ENCODE measurements around the gene BBS2.

Gene BBS2

DNA sequence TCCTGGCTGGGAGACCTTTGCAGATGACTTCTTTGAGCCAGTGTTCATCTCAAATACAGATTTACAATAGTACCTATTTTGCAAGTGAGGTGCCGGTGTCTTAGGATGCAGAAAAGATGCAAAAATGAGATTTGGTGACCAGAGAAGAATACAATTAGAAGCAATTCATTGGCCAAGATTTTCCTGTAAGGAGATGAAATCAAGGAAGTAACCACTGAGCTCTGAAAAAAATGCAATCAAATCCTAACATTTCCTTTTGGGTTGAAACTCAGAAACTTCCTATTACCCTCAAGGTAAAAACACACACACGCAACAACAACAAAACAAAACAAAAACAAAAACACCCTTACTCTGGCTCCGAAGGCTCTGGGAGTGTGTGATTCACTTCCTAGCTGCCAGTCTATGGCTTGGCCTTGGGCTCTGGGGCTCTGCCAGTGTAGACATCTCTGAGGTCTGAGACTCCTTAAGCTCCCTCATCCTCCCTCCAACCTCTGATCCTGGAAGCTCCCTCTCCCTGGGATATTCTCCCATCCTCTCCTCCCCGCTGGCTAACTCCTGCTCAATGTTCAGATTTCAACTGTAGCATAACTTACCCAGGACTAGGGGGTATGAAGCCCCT is 28.2 kb upstream of the BBS2 start:
- no peak for FAIRE-seq
- DNase-seq (ENCODE audit: insufficient read length): no peak
- TF ChIP-seq POLR2AphosphoS5 (IDR thresholded peaks at IDR 0.05; ENCODE audit: low read depth, low read length): no peak
- TF ChIP-seq POLR2A (IDR thresholded peaks at IDR 0.05; ENCODE audit: low read depth, low read length): no peak
- no peak for TF ChIP-seq TAF1 (IDR thresholded peaks at IDR 0.05; ENCODE audit: borderline replicate concordance, low read depth, low read length)

DNA sequence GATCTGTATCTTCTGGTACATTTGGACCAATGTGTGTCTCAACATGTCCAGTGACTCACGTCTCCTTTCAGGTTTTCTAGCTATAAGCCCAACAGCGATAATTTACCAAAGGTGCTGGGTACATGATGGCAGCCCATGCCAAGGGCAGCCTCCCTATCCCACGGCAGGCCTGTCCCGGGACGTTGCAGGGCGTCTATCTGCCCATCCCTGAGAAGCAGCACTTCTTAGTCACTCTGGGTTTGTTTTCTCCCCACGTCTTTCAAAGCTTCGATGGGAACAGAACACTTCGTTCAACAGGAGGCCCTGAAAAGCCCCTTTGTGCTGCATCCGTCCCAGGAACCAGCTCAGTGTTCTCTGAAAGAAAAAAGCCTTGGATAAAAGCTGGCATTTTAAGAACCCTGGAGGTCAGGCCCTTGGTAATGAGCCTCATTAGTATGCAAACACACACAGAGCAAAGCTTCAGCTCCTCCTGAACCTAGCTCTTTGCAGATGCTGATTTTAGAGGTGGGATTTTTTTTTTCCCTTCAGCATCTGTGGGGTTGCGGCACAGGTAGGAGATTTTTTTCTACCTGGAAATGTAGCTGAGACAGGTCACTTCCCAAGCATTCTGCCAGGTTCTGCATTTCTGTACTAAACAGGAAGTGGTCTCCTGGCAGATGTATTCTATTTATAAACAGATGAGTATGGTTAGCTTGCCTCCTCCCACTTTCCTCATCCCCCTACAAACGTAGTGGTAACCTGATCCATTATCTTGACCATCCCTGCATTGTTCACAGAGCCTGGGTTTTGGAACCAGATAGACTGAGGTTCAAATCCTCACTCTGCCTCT is 27.5 kb upstream of the BBS2 start:
- no peak for FAIRE-seq
- no peak for DNase-seq (ENCODE audit: insufficient read length)
- no peak for TF ChIP-seq POLR2AphosphoS5 (IDR thresholded peaks at IDR 0.05; ENCODE audit: low read depth, low read length)
- TF ChIP-seq POLR2A (IDR thresholded peaks at IDR 0.05; ENCODE audit: low read depth, low read length): no peak
- TF ChIP-seq TAF1 (IDR thresholded peaks at IDR 0.05; ENCODE audit: borderline replicate concordance, low read depth, low read length): no peak

DNA sequence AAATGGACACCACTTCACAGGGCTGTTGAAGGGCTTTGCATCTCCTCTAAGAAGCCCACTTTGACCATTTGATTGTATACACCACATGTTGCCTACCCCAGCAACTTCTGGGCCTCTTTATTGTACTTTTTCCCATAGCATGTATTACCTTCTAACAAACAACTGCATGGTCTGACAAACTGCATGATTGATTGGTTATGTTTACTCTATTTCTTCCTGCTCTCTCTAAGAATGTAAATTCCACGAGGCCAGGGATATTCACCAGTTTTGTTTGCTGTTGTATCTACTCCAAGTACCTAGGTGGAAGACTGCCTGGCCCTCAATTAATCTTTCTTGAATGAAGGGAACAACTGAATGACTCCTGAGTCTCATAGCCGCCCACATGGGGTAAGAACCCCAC is 22.2 kb upstream of the BBS2 start:
- TF ChIP-seq POLR2AphosphoS5 (IDR thresholded peaks at IDR 0.05; ENCODE audit: low read depth, low read length): no peak
- no peak for TF ChIP-seq TAF1 (IDR thresholded peaks at IDR 0.05; ENCODE audit: borderline replicate concordance, low read depth, low read length)
- TF ChIP-seq POLR2A (IDR thresholded peaks at IDR 0.05; ENCODE audit: low read depth, low read length): no peak
- FAIRE-seq: no peak
- no peak for DNase-seq (ENCODE audit: insufficient read length)

DNA sequence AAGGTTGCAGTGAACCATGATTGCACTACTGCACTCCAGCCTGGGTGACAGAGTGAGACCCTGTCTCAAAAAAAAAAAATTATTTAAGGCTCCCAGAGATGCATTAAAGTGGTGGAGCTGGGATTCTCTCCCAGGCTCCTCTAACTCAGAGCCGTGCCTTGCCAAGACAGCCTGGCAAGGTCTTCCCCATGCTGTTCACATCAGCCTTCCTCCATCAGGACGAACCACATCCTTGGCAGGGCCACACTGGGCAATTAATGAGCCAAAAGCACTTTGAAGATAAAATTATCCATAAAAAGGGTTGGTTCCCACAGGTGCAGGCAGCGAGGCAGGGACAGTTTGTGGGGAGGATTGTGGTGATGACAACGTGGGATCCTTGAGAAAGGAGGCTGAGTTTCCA is 19.8 kb upstream of the BBS2 start:
- DNase-seq (ENCODE audit: insufficient read length) (no peak), FAIRE-seq (no peak)

DNA sequence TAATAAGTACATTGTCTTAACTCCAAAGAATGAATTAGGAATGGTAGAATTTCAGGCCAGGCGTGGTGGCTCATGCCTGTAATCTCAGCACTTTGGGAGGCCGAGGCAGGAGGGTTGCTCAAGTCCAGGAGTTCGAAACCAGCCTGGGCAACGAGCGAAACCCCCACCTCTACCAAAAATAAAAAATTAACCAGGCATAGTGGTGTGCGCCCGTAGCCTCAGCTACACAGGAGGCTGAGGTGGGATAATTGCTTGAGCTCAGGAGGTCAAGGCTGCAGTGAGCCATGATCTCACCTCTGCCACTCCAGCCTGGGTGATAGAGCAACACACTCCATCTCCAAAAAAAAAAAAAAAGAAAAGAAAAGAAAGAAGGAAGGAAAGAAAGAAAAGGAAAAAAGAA is 18.5 kb upstream of the BBS2 start:
- DNase-seq (ENCODE audit: insufficient read length) (no peak), FAIRE-seq (no peak)
- TF ChIP-seq POLR2A (IDR thresholded peaks at IDR 0.05; ENCODE audit: low read depth, low read length) (no peak), POLR2AphosphoS5 (IDR thresholded peaks at IDR 0.05; ENCODE audit: low read depth, low read length) (no peak), TAF1 (IDR thresholded peaks at IDR 0.05; ENCODE audit: borderline replicate concordance, low read depth, low read length) (no peak)

More for the DNA sequence above, 19.8 kb upstream of the BBS2 start:
- TF ChIP-seq TAF1 (IDR thresholded peaks at IDR 0.05; ENCODE audit: borderline replicate concordance, low read depth, low read length) (no peak), POLR2AphosphoS5 (IDR thresholded peaks at IDR 0.05; ENCODE audit: low read depth, low read length) (no peak), POLR2A (IDR thresholded peaks at IDR 0.05; ENCODE audit: low read depth, low read length) (no peak)

DNA sequence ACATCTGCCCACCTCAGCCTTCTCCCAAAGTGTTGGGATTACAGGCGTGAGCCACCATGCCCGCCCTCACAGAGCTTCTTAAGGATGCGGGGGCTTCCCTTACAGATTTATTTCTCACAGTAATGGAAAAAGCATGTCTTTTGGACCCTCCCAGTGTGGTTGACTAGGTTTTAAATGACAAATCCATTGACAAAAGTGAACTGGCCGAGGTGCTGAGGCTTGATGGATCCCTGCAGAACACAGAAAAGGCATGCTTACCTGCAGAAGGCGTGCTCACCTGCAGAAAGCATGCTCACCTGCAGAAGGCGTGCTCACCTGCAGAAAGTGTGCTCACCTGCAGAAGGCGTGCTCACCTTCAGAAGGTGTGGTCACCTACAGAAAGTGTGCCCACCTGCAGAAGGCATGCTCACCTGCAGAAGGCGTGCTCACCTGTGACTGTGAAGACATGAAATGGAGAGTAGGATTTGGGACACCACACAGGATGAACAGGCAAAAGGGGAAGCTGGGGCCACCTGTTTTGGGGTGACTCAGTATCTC is 15.1 kb upstream of the BBS2 start:
- DNase-seq (ENCODE audit: insufficient read length): no peak
- FAIRE-seq: no peak
- no peak for TF ChIP-seq POLR2A (IDR thresholded peaks at IDR 0.05; ENCODE audit: low read depth, low read length)
- no peak for TF ChIP-seq TAF1 (IDR thresholded peaks at IDR 0.05; ENCODE audit: borderline replicate concordance, low read depth, low read length)
- TF ChIP-seq POLR2AphosphoS5 (IDR thresholded peaks at IDR 0.05; ENCODE audit: low read depth, low read length): no peak

DNA sequence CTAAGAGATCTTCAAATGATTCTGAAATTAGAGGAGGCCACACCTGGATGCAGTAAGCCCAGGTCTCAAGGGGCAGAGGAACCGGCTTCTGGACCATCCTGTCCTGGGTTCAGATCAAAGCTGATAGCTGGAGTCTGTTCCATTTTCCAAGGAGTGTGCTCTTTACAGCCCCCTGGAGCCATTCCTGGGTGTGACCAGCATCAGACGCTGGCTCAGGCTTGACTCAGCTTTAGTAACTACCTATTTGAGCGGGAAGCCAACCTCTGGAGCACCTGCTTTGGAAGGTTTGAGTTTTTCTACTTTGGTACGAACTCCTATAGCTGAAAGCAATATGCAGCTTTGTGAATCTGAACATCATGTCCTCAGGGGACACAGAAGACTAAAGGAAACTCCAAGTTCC is 12.9 kb upstream of the BBS2 start:
- TF ChIP-seq POLR2AphosphoS5 (IDR thresholded peaks at IDR 0.05; ENCODE audit: low read depth, low read length) (no peak), POLR2A (IDR thresholded peaks at IDR 0.05; ENCODE audit: low read depth, low read length) (no peak), TAF1 (IDR thresholded peaks at IDR 0.05; ENCODE audit: borderline replicate concordance, low read depth, low read length) (no peak)
- no peak for FAIRE-seq
- no peak for DNase-seq (ENCODE audit: insufficient read length)

DNA sequence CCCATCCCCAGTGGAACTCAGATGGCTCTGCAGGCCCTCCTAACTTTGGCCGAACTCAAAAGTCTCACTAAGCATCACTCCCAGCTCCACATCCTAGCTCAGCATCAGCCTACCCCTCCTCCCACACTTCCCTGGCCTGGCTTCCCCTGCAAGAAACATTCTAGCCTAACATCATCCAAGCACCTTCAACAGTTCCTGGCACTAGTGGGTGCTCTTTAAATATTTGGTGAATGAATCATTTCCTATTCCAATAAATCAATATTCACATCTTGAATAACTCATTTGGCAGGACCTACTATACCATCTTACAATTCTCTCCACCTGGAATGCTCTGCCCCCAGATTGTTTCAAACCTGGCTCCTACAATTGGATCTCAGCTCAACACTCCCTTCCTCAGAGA is 11.0 kb upstream of the BBS2 start:
- DNase-seq (ENCODE audit: insufficient read length) (no peak), FAIRE-seq (no peak)
- TF ChIP-seq TAF1 (IDR thresholded peaks at IDR 0.05; ENCODE audit: borderline replicate concordance, low read depth, low read length): no peak
- no peak for TF ChIP-seq POLR2AphosphoS5 (IDR thresholded peaks at IDR 0.05; ENCODE audit: low read depth, low read length)
- no peak for TF ChIP-seq POLR2A (IDR thresholded peaks at IDR 0.05; ENCODE audit: low read depth, low read length)

DNA sequence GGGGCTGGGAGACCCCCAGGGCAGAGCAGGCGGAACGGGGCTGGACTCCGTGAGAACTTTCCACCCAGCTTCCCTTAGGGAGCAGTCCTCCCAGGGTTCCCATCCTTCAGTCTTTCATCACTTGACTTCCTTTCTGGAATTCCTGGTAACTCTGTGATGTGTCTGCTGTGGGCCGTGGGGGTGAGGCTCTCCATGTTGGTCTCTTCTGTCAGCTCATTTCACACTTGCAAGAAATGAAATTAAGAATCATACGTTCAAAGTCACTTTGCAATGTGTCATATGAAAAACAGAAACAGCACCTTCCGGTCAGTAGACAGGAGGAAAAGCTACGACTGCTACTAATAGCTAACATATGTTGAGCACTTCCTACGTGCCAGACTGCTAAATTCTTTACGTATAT is 5.4 kb upstream of the BBS2 start:
- DNase-seq (ENCODE audit: insufficient read length): no peak
- TF ChIP-seq TAF1 (IDR thresholded peaks at IDR 0.05; ENCODE audit: borderline replicate concordance, low read depth, low read length) (no peak), POLR2A (IDR thresholded peaks at IDR 0.05; ENCODE audit: low read depth, low read length) (no peak), POLR2AphosphoS5 (IDR thresholded peaks at IDR 0.05; ENCODE audit: low read depth, low read length) (no peak)

DNA sequence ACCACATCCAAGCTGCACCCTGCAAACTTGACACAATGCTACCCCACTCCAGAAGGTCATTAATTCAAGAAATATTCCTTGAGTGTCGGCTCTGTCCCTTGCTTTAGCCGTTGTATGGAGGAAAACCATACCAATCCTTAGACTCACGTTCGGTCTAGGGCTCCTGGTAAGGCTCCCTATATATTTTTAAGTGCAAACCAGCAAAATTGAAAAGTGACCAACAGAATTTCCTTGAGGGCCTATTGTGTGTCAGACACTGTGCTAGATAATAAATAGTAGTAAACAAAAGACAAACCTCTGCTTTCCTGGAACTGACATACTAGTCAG is 390 bp upstream of the BBS2 start:
- TF ChIP-seq POLR2AphosphoS5 (IDR thresholded peaks at IDR 0.05; ENCODE audit: low read depth, low read length) (no peak), POLR2A (IDR thresholded peaks at IDR 0.05; ENCODE audit: low read depth, low read length) (no peak), TAF1 (IDR thresholded peaks at IDR 0.05; ENCODE audit: borderline replicate concordance, low read depth, low read length) (no peak)
- no peak for DNase-seq (ENCODE audit: insufficient read length)
- no peak for FAIRE-seq

More for the DNA sequence above, 5.4 kb upstream of the BBS2 start:
- no peak for FAIRE-seq

DNA sequence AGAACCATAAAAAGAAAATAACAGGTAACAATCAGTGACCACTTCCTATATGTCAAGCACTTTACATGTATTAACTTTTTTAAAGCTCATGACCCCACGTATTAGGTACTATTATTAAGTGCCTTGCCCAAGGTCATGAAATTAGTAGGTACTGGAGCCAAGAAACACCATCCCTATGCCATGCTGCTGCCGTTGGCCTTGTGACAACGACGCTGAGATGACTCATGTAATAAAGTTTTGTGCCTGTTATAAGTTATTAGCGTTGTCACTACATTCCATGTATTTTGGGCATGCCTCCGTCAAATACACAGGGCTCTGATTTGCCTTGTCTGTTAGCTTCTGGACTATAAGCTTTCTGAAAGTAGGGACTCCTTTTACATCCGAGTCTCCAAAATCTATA is 1.4 kb downstream of the BBS2 start:
- TF ChIP-seq POLR2A (IDR thresholded peaks at IDR 0.05; ENCODE audit: low read depth, low read length) (no peak), TAF1 (IDR thresholded peaks at IDR 0.05; ENCODE audit: borderline replicate concordance, low read depth, low read length) (no peak), POLR2AphosphoS5 (IDR thresholded peaks at IDR 0.05; ENCODE audit: low read depth, low read length) (no peak)
- DNase-seq (ENCODE audit: insufficient read length) (no peak), FAIRE-seq (no peak)

DNA sequence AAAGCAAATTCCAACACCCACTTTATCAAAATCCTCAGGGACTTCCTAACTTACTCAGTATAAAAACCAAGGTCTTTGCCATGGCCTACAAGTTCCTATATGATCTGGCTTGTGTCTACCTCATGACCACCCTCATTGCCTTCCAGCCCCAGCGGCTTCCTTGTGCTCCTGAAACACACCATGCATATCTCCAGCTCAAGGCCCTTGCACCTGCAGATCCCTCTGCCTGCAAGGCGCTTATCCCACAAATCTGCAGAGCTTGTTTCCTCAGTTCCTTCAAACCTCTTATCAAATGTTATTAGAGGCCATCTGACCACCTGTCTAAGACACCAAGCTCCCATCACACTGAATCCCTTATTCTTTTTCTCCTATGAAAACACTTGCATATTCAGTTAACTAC is 2.6 kb downstream of the BBS2 start:
- TF ChIP-seq TAF1 (IDR thresholded peaks at IDR 0.05; ENCODE audit: borderline replicate concordance, low read depth, low read length) (no peak), POLR2A (IDR thresholded peaks at IDR 0.05; ENCODE audit: low read depth, low read length) (no peak), POLR2AphosphoS5 (IDR thresholded peaks at IDR 0.05; ENCODE audit: low read depth, low read length) (no peak)
- FAIRE-seq (no peak), DNase-seq (ENCODE audit: insufficient read length) (no peak)
